Esophagus (tissue), 2 donors: ENCODE measurements around the gene MYO7A. TPM values are rescaled to one million over a fixed set of nuclear protein-coding genes. Genes with fewer than 3 reads are reported as not detected.

Experiments
- H3K27ac ChIP-seq, 2 donors: one replicate each; pipeline ENCODE4 v1.5.1; 2013; ENCODE audit warnings: low read depth in 2 of 2, mild to moderate bottlenecking in 2 of 2, inconsistent platforms in 1 of 2, low read length in 1 of 2, moderate library complexity in 1 of 2
- H3K27me3 ChIP-seq, 2 donors: one replicate each; pipeline ENCODE4 v1.6.1; 2013; ENCODE audit warnings: low read length in 2 of 2, control low read depth in 1 of 2, mild to moderate bottlenecking in 1 of 2; ENCODE audit not compliant: insufficient read depth in 2 of 2, control insufficient read depth in 1 of 2
- H3K36me3 ChIP-seq, 2 donors: one replicate each; pipeline ENCODE4 v1.6.1; 2013; ENCODE audit warnings: low read length in 1 of 2; ENCODE audit not compliant: control insufficient read depth in 2 of 2, insufficient read depth in 2 of 2
- H3K4me1 ChIP-seq, 2 donors: one replicate each; pipeline ENCODE4 v1.6.1; 2013; ENCODE audit warnings: low read length in 1 of 2; ENCODE audit not compliant: control insufficient read depth in 2 of 2, insufficient read depth in 2 of 2
- H3K4me3 ChIP-seq, 2 donors: one replicate each; pipeline ENCODE4 v1.5.1; 2013; ENCODE audit warnings: low read length in 2 of 2, mild to moderate bottlenecking in 2 of 2, low read depth in 1 of 2, moderate library complexity in 1 of 2
- H3K9me3 ChIP-seq, 2 donors: one replicate each; pipeline ENCODE4 v1.6.1; 2013; ENCODE audit warnings: mild to moderate bottlenecking in 2 of 2, low read depth in 1 of 2, low read length in 1 of 2, moderate library complexity in 1 of 2; ENCODE audit not compliant: control insufficient read depth in 2 of 2, insufficient read depth in 1 of 2
- WGBS, 2 donors: extraction: QIAGEN DNeasy Blood & Tissue Kit; methylation state at CpG; one replicate each; pipeline ENCODE4 v1.1.7; 2013; 5-methylcytosine and 5-hydroxymethylcytosine counted together
- polyA plus RNA-seq, 2 donors: library from polyadenylated mRNA; stranded (reverse); fragments of 200-250 nt; gene quantifications; one replicate each; pipeline ENCODE4 v1.2.3, GENCODE V29; 2013
- donor health status: healthy with polysubstance abuse.
- donor health status: Bipolar disorder and iron deficiency.

The MYO7A gene
- polyA plus RNA-seq, 2 donors, result 1.1 to 1.2 TPM

DNA sequence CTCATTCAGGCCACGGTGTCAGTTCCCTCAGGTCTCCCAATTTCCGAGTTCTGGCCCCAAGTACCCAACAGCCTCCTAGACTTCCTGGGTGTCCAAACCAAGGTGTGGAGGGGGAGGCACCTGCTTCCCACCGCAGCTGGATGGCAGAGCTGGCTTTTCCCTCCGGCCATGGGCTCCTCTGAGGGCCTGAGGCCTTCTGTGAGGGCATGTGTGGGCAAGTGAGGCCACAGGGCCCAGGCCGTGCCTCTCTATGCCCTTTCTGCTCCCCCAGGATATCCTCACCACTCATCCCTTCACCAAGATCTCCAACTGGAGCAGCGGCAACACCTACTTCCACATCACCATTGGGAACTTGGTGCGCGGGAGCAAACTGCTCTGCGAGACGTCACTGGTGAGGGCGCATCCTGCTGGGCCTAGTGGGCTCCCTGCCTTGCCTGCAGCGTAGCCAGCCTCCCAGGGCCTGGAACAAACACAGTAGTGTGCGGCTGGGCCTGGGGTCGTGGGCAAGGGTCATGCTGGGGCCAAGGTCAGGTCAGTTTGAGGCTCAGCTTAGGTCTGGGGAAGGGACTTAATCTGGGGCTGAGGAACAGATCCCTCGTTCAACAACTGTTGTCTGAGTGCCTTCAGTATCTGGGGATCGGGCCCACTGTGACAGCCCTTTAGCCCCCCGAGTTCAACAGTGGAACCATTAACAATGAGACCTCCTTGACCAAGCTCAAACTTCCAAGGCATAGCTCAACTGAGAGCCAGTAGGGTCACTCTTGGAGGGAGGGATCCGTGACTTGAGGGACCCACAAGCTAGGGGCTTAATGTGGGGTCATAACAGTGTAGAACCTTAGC lies 85.8 kb downstream of the MYO7A start:
- 88% methylated on average over 18 of the region's 18 CpGs for WGBS, 2 donors
- Histone ChIP-seq H3K36me3 (no peaks in the 10 kb centered on the region), H3K27ac (no peak overlapping the region), H3K4me3 (no peak overlapping the region), H3K4me1 (no peaks in the 10 kb centered on the region), H3K9me3 (no peaks in the 10 kb centered on the region), H3K27me3 (no peaks in the 10 kb centered on the region)

DNA sequence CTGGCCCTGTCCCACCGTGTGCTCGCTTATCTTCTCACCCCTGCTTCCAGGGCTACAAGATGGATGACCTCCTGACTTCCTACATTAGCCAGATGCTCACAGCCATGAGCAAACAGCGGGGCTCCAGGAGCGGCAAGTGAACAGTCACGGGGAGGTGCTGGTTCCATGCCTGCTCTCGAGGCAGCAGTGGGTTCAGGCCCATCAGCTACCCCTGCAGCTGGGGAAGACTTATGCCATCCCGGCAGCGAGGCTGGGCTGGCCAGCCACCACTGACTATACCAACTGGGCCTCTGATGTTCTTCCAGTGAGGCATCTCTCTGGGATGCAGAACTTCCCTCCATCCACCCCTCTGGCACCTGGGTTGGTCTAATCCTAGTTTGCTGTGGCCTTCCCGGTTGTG lies 86.5 kb downstream of the MYO7A start:
- H3K27me3 ChIP-seq, result no peaks in the 10 kb centered on the region
- H3K9me3 ChIP-seq, result no peaks in the 10 kb centered on the region
- no peak overlapping the region for H3K4me3 ChIP-seq
- WGBS, 2 donors, result 88 to 89% methylated on average over 9 of the region's 9 CpGs
- no peaks in the 10 kb centered on the region for H3K36me3 ChIP-seq
- no peak overlapping the region for H3K27ac ChIP-seq
- H3K4me1 ChIP-seq, result no peaks in the 10 kb centered on the region

DNA sequence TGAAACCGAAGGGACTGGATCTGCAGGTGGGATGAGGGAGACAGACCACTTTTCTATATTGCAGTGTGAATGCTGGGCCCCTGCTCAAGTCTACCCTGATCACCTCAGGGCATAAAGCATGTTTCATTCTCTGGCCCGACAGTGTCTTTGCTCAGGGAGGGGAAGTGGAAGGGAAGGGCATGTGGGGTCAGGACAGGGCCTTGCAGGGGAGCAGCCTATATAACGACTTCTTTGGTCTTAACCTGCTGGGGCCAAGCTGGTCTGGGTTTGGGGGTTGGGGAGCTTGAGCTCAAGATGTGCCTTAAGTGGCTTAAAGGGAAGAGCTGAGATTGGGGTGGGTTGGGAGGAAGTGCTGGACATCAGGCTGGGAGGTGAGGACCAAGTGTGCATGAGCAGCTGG lies 87.1 kb downstream of the MYO7A start:
- Histone ChIP-seq H3K9me3 (no peaks in the 10 kb centered on the region), H3K4me1 (no peaks in the 10 kb centered on the region), H3K27ac (no peak overlapping the region), H3K27me3 (no peaks in the 10 kb centered on the region), H3K4me3 (no peak overlapping the region), H3K36me3 (no peaks in the 10 kb centered on the region)
- WGBS, 2 donors, result 77 to 79% methylated on average over 3 of the region's 3 CpGs

DNA sequence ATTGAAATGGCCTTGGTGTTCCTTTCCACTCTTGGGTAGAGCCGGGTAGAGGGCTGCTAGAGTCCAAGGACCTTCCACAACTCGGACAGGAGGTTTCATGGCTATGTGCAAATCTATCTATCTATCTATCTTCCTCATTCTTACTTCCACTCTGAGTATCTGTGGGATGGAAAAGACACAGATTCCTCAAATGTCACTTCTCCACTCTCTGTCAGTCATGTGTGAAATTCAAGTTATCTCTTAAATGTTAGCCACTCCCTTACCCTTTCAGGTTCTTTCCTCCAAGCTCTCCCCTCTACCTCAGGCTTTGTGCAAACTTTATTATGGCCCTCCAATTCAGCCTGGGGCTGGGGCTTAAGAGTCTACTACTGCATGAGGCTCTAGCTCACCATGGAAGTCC lies 89.1 kb downstream of the MYO7A start:
- Histone ChIP-seq H3K9me3 (no peaks in the 10 kb centered on the region), H3K27me3 (no peaks in the 10 kb centered on the region), H3K4me3 (no peak overlapping the region), H3K36me3 (no peaks in the 10 kb centered on the region), H3K4me1 (no peaks in the 10 kb centered on the region), H3K27ac (no peak overlapping the region)
- WGBS, 2 donors, result 83 to 87% methylated on average over 2 of the region's 2 CpGs

DNA sequence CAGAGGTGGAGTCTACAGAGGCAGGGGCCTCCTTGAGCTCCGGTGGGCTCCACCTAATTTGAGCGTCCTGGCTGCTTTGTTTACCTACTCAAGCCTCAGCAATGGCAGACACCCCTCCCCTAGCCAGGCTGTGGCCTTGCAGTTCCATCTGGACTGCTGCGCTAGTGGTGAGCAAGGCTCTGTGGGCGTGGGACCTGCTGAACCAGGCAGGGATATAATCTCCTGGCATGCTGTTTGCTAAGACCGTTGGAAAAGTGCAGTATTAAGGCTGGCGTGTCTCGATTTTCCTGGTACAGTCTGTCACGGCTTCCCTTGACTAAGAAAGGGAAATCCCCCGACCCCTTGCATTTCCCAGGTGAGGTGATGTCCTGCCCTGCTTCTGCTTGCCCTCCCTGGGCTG lies 95.8 kb downstream of the MYO7A start:
- 56 to 73% methylated on average over 9 of the region's 9 CpGs for WGBS, 2 donors

DNA sequence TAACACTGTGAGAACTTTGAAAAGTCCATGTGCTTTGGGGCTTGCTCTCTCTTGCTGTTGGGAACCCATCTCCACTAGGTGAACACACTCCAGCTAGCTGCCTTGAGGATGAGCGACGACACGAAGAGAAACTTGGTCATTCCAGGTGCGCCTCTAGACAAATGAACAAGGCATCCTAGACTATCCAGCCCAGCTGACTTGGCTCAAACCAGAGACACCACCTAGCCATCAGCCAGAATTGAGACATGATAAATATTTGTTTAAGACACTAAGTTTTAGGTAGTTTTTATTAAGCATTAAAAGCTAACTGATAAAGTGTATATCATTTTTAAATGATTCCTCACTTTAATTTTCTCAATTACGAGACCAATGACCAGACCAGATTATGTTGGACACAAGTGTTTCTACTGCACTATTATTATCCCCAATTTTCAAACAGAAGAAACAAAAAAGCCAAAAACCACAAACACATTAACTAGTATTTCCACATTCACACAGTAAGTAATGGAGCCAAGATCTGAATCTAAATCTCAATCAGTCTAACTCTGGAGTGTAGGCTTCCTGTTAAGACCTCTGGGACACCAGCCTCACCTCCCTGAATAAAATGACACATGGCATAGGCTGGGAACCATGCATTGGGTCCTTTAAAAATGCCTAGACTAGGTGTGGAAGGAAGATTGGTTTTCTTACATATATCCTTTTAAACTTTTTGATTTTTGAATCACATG lies 103.0 kb downstream of the MYO7A start:
- Histone ChIP-seq H3K27me3 (no peaks in the 10 kb centered on the region), H3K36me3 (no peaks in the 10 kb centered on the region), H3K9me3 (no peaks in the 10 kb centered on the region), H3K4me1 (no peaks in the 10 kb centered on the region), H3K27ac (no peak overlapping the region), H3K4me3 (no peak overlapping the region)
- WGBS, 2 donors, result 94% methylated on average over 5 of the region's 5 CpGs

More for the DNA sequence above, 95.8 kb downstream of the MYO7A start:
- Histone ChIP-seq H3K36me3 (no peaks in the 10 kb centered on the region), H3K4me3 (no peak overlapping the region), H3K27ac (no peak overlapping the region), H3K27me3 (no peaks in the 10 kb centered on the region), H3K4me1 (no peaks in the 10 kb centered on the region), H3K9me3 (peaks cover 0 to 2% of the 10 kb centered on the region in 2 donors)

DNA sequence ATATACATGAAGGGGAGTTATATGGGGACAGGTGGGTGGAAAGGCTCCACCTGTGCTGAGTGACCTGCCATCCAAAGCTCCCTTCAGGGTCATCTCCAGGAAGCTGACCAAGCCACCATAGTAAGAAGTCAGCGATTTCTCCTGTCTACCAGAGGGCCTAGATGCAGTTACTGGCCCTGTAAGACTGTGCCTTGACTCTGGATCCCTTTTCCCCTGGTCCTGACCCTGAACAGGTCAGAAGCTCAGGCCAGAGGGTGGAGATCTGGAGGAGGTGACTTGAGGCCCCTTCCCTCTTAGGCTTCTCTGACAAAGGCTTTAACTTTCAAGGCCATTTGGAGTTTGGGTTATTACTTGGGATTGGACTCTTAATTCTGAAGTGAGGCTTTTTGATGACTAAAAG lies 103.8 kb downstream of the MYO7A start:
- Histone ChIP-seq H3K9me3 (no peaks in the 10 kb centered on the region), H3K27ac (no peak overlapping the region), H3K4me3 (no peak overlapping the region), H3K4me1 (no peaks in the 10 kb centered on the region), H3K36me3 (no peaks in the 10 kb centered on the region), H3K27me3 (no peaks in the 10 kb centered on the region)
- 90 to 100% methylated on average over 1 of the region's 1 CpG for WGBS, 2 donors

DNA sequence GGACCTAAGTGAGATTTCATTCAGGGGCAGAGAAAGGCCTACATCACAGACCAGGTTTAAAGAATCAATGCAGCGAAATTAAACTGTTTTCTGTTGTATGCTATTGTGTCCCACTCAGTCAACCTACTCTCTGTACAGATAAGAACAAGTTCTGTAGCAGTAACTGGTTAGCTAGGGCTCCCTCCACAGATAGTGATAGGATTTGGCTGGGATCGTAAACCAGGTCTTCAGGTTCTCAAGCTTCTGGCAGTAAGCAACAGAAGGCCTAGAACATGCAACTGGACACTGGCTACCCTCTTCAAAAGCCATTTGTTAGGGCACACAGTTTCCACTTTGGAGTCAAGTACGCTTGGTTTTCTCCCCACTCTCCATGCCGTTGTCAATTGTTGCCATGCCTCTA lies 104.2 kb downstream of the MYO7A start:
- Histone ChIP-seq H3K4me1 (no peaks in the 10 kb centered on the region), H3K27me3 (no peaks in the 10 kb centered on the region), H3K9me3 (no peaks in the 10 kb centered on the region), H3K36me3 (no peaks in the 10 kb centered on the region), H3K4me3 (no peak overlapping the region), H3K27ac (no peak overlapping the region)
- 84 to 92% methylated on average over 4 of the region's 4 CpGs for WGBS, 2 donors

DNA sequence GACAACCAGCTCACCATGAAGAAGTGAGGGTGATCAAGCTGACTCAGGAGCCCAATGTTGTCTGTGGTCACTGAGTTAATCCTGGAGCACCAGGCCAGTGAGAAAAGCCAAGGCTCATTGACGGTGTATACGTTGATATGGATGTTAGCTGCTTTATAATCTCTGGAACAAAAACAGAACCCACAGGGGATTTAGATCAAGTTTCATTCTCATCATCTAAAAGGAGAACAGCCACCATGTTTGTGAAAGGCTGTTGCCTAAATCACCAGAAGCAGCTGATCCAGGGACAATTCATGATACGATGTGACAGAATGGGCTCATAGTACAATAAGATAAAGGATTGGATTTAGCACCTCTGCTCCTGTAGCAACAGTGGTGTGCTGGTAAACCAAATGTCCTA lies 105.0 kb downstream of the MYO7A start:
- H3K27ac ChIP-seq, result no peak overlapping the region
- H3K4me3 ChIP-seq, result no peak overlapping the region
- no peaks in the 10 kb centered on the region for H3K27me3 ChIP-seq
- H3K36me3 ChIP-seq, result no peaks in the 10 kb centered on the region
- H3K4me1 ChIP-seq, result no peaks in the 10 kb centered on the region
- 89 to 90% methylated on average over 3 of the region's 3 CpGs for WGBS, 2 donors
- H3K9me3 ChIP-seq, result no peaks in the 10 kb centered on the region

DNA sequence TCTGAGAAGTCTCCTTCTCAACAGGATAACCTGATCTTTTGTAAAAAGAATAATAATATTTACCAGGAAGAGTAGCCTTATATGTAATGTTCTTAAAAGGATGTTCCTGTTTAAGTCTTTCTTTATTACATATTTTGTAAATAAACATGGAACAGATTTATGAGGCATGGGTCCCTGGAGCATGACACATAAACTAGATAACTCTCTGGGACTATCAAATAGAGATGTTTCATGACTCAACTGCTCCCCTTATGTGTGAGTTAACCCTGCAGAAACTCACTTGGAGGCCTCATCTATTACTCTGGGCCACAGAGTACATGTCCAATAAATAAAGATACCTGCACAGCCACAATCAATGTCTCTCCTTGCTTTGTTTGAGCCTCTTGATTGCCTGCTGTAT lies 108.9 kb downstream of the MYO7A start:
- Histone ChIP-seq H3K36me3 (no peaks in the 10 kb centered on the region), H3K27me3 (no peaks in the 10 kb centered on the region)

More for the DNA sequence above, 108.9 kb downstream of the MYO7A start:
- Histone ChIP-seq H3K27ac (no peak overlapping the region), H3K9me3 (no peaks in the 10 kb centered on the region), H3K4me1 (no peaks in the 10 kb centered on the region), H3K4me3 (no peak overlapping the region)
